GM21529 (cell line): ENCODE measurements around the gene ARRDC1.
"Not testable (repeated sequence)": the region's sequence is repeated elsewhere in the genome, so short reads cannot be mapped to it uniquely, and the experiment has no call there.

ENCODE experiments used
- ATAC-seq: cut with Tn5 transposase; IDR thresholded peaks from one replicate; pipeline ENCODE4 v1.9.1; 2021; ENCODE audit not compliant: unreplicated experiment

ARRDC1 gene

GRCh38 chr9:137583347-137583746, 22.1 kb upstream of the ARRDC1 start:
- ATAC-seq = no peak

GRCh38 chr9:137583957-137584356, 21.5 kb upstream of the ARRDC1 start:
- no peak for ATAC-seq

- no peak for ATAC-seq
These were observed 18.6 kb upstream of the ARRDC1 start for GRCh38 chr9:137586854-137587253.

- no peak for ATAC-seq
These were observed 17.2 kb upstream of the ARRDC1 start for GRCh38 chr9:137588311-137588710.

GRCh38 chr9:137588891-137589290, 16.6 kb upstream of the ARRDC1 start:
- no peak for ATAC-seq

- peak; percentile 14 for ATAC-seq
These were observed 15.9 kb upstream of the ARRDC1 start for GRCh38 chr9:137589441-137590122.

GRCh38 chr9:137590123-137590468, 15.4 kb upstream of the ARRDC1 start:
- peak; percentile 17 for ATAC-seq

- ATAC-seq = peak; percentile 82
These were observed 14.8 kb upstream of the ARRDC1 start, which contains the start of gene ZMYND19 for GRCh38 chr9:137590469-137591383. Gene ZMYND19, minus strand, starts transcription at chr9:137590512. Its CDS starts 249 bp downstream, at chr9:137590263.

- ATAC-seq = no peak
These were observed 12.7 kb upstream of the ARRDC1 start for GRCh38 chr9:137592767-137593166.

- no peak for ATAC-seq
These were observed 12.3 kb upstream of the ARRDC1 start for GRCh38 chr9:137593176-137593575.

GRCh38 chr9:137596577-137596976, 8.9 kb upstream of the ARRDC1 start:
- not testable (repeated sequence) for ATAC-seq

- no peak for ATAC-seq
These were observed 6.5 kb upstream of the ARRDC1 start for GRCh38 chr9:137598943-137599342.

GRCh38 chr9:137602661-137603060, 2.8 kb upstream of the ARRDC1 start:
- no peak for ATAC-seq

- no peak for ATAC-seq
These were observed 1.6 kb upstream of the ARRDC1 start for GRCh38 chr9:137603879-137604278.

- no peak for ATAC-seq
These were observed 970 bp upstream of the ARRDC1 start for GRCh38 chr9:137604345-137605086.

- peak; percentile 18 for ATAC-seq
These were observed 627 bp downstream of the ARRDC1 start for GRCh38 chr9:137606005-137606621.

- no peak for ATAC-seq
These were observed 1.2 kb downstream of the ARRDC1 start for GRCh38 chr9:137606734-137607138.

- ATAC-seq = no peak
These were observed 1.8 kb downstream of the ARRDC1 start for GRCh38 chr9:137607141-137607857.

- no peak for ATAC-seq
These were observed 5.5 kb downstream of the ARRDC1 start for GRCh38 chr9:137610944-137611343.
